ENCODE data around the gene RBP2. TPM values are rescaled to one million over a fixed set of nuclear protein-coding genes. Genes with fewer than 3 reads are reported as not detected.

RBP2 gene
- total and polyA plus RNA-seq, 2 of the 8 experiments (the other 6 are each of a cell fraction or from before 2014, with no cell fraction given) = not detected

- Histone ChIP-seq H2AFZ (ENCODE audit: low read length) (no peak overlapping the region), H4K8ac (ENCODE audit: extremely low read depth, insufficient read depth, low read length) (no peak overlapping the region), H3K4me2 (ENCODE audit: insufficient read depth in 1 of 2, low read depth in 2 of 2, low read length in 2 of 2) (no peak overlapping the region), H3K9me3 (ENCODE audit: insufficient read depth in 2 of 2, low read depth in 1 of 2, low read length in 1 of 2) (no peaks in the 10 kb centered on the region), H2BK5ac (ENCODE audit: low read depth, low read length) (no peak overlapping the region), H3K27me3 (replicated peaks in 1 of 4; ENCODE audit: control insufficient read depth in 3 of 4, extremely low read depth in 1 of 4, insufficient read depth in 3 of 4, low read length in 3 of 4) (no peaks in the 10 kb centered on the region), H2BK12ac (ENCODE audit: low read depth, low read length) (no peak overlapping the region), H2BK15ac (ENCODE audit: low read length) (no peak overlapping the region), H3K14ac (ENCODE audit: insufficient read length) (no peak overlapping the region), H3K56ac (replicated peaks; ENCODE audit: insufficient read length, low read depth, low read length) (no peak overlapping the region), H4K5ac (ENCODE audit: insufficient read length, low read depth, low read length) (no peak overlapping the region), H3K18ac (ENCODE audit: extremely low read depth, low read length) (no peak overlapping the region), H3K79me1 (ENCODE audit: low read depth, low read length) (no peaks in the 10 kb centered on the region), H2BK20ac (ENCODE audit: low read length) (no peak overlapping the region), H2BK120ac (replicated peaks; ENCODE audit: low read depth, low read length) (no peak overlapping the region), H3K4ac (replicated peaks; ENCODE audit: insufficient read length, low read depth, low read length) (no peak overlapping the region), H3K23ac (ENCODE audit: insufficient read length) (no peak overlapping the region), H3K79me2 (ENCODE audit: control insufficient read depth in 1 of 2, insufficient read depth in 2 of 2, low read length in 2 of 2) (no peaks in the 10 kb centered on the region), H3K9ac (replicated peaks in 1 of 4; ENCODE audit: extremely low read depth in 1 of 4, low read depth in 3 of 4, low read length in 3 of 4) (no peak overlapping the region), H3K4me1 (replicated peaks in 1 of 4; ENCODE audit: control insufficient read depth in 3 of 4, insufficient read depth in 4 of 4, low read length in 3 of 4) (peaks cover 0 to 3% (median 0%) of the 10 kb centered on the region in 4 experiments; a peak in 1 of 7 replicates), H4K20me1 (replicated peaks in 1 of 2; ENCODE audit: control insufficient read depth in 1 of 2, insufficient read depth in 2 of 2, low read length in 2 of 2) (no peaks in the 10 kb centered on the region), H4K91ac (replicated peaks; ENCODE audit: insufficient read length, low read length) (no peak overlapping the region), H3K36me3 (ENCODE audit: control insufficient read depth in 2 of 4, insufficient read depth in 4 of 4, low read length in 3 of 4) (no peaks in the 10 kb centered on the region), H3K23me2 (ENCODE audit: low read depth, low read length) (no peaks in the 10 kb centered on the region; the same call in 1 of the 2 replicates), H3K27ac (ENCODE audit: low read depth, low read length) (no peak overlapping the region), H2AK5ac (ENCODE audit: low read depth, low read length) (no peak overlapping the region), H3K4me3 (ENCODE audit: extremely low read depth in 1 of 4, insufficient read depth in 2 of 4, low read depth in 3 of 4, low read length in 4 of 4) (no peak overlapping the region)
- no peak for FAIRE-seq
- 91% methylated on average over 1 of the region's 1 CpG; no CpG with 5 or more reads in 1 of the 2 experiments for WGBS, 2 experiments (ENCODE audit: extremely low coverage in 1 of 2, insufficient coverage in 1 of 2, insufficient read length in 1 of 2, insufficient replicate concordance in 2 of 2, low coverage in 1 of 2, low lambda C conversion rate in 2 of 2, missing lambda C conversion rate in 1 of 2)
- CTCF ChIA-PET (ENCODE audit: partially characterized antibody) = interaction anchor here (0.6 to 3.2 kb wide), 5 partner anchors 22 to 131 kb away, joined by 3 to 27 read pairs (median 4); no protein-coding TSS in a partner anchor
- DNase-seq (ENCODE audit: low read depth in 1 of 2, low spot score in 2 of 2) = no peak
- POLR2A ChIA-PET (ENCODE audit: partially characterized antibody) = no interaction called here
- TF ChIP-seq CREB1 (IDR thresholded peaks at IDR 0.05) = no peak
- TF ChIP-seq ATF3 (IDR thresholded peaks at IDR 0.05; ENCODE audit: insufficient read depth, low read depth, low read length) = no peak
- no peak for TF ChIP-seq USF2 (IDR thresholded peaks at IDR 0.05; ENCODE audit: low read length)
- TF ChIP-seq CBX8 (IDR thresholded peaks at IDR 0.05; ENCODE audit: borderline replicate concordance, low read depth, low read length) = no peak
- TF ChIP-seq TAF7 (optimal IDR thresholded peaks at IDR 0.05; ENCODE audit: borderline replicate concordance, low read depth, low read length) = no peak
- no peak for TF ChIP-seq SAP30 (IDR thresholded peaks at IDR 0.05; ENCODE audit: insufficient read depth, insufficient replicate concordance, low read length)
- no peak for TF ChIP-seq CEBPB (IDR thresholded peaks at IDR 0.05; ENCODE audit: low read depth, low read length)
- TF ChIP-seq SRF (IDR thresholded peaks at IDR 0.05; ENCODE audit: low read depth, low read length) = no peak
- no peak for TF ChIP-seq SIN3A (conservative IDR thresholded peaks at IDR 0.05 in 1 of 2, IDR thresholded peaks at IDR 0.05 in 1 of 2; ENCODE audit: low read depth in 1 of 2, low read length in 2 of 2)
- no peak for TF ChIP-seq NANOG (IDR thresholded peaks at IDR 0.05; ENCODE audit: insufficient read depth, low read depth, low read length, poor library complexity, severe bottlenecking)
- TF ChIP-seq KDM5A (IDR thresholded peaks at IDR 0.05; ENCODE audit: low read length) = no peak
- TF ChIP-seq ASH2L (IDR thresholded peaks at IDR 0.05; ENCODE audit: low read length) = no peak
- TF ChIP-seq ZNF274 (IDR thresholded peaks at IDR 0.05; ENCODE audit: borderline replicate concordance, extremely low read depth, low read length) = no peak
Measured at GRCh38 chr3:139433089-139433488, 43.2 kb downstream of the RBP2 start.
